ENCODE measurements around the gene SEMA5A.

Gene SEMA5A

GRCh38 chr5:9108162-9108561 lies 437.7 kb downstream of the SEMA5A start:
- DNase-seq (ENCODE audit: low read depth in 1 of 2, low spot score in 1 of 2), result no peak
- Histone ChIP-seq H3K4me3 (replicated peaks; ENCODE audit: insufficient read depth, low read length) (no peak overlapping the region), H3K27ac (replicated peaks) (no peak overlapping the region), H3K27me3 (ENCODE audit: insufficient read depth, poor library complexity, severe bottlenecking) (no peaks in the 10 kb centered on the region)
- TF ChIP-seq SPI1 (IDR thresholded peaks at IDR 0.05; ENCODE audit: borderline replicate concordance, low read depth) (no peak), CTCF (IDR thresholded peaks at IDR 0.05; ENCODE audit: insufficient read depth, low read length) (no peak), REST (IDR thresholded peaks at IDR 0.05; ENCODE audit: insufficient replicate concordance, low read depth) (no peak), POLR2AphosphoS5 (IDR thresholded peaks at IDR 0.05; ENCODE audit: low read depth) (no peak), GABPA (IDR thresholded peaks at IDR 0.05; ENCODE audit: low read depth) (no peak)

GRCh38 chr5:9105851-9106250 lies 440.0 kb downstream of the SEMA5A start:
- H3K4me3 ChIP-seq (replicated peaks; ENCODE audit: insufficient read depth, low read length), result no peak overlapping the region
- no peaks in the 10 kb centered on the region for H3K27me3 ChIP-seq (ENCODE audit: insufficient read depth, poor library complexity, severe bottlenecking)
- no peak overlapping the region for H3K27ac ChIP-seq (replicated peaks)
- TF ChIP-seq CTCF (IDR thresholded peaks at IDR 0.05; ENCODE audit: insufficient read depth, low read length) (no peak), POLR2AphosphoS5 (IDR thresholded peaks at IDR 0.05; ENCODE audit: low read depth) (no peak), GABPA (IDR thresholded peaks at IDR 0.05; ENCODE audit: low read depth) (no peak), REST (IDR thresholded peaks at IDR 0.05; ENCODE audit: insufficient replicate concordance, low read depth) (no peak), SPI1 (IDR thresholded peaks at IDR 0.05; ENCODE audit: borderline replicate concordance, low read depth) (no peak)
- no peak for DNase-seq (ENCODE audit: low read depth in 1 of 2, low spot score in 1 of 2)

GRCh38 chr5:9104571-9105339 lies 441.1 kb downstream of the SEMA5A start:
- no peak for TF ChIP-seq GABPA (IDR thresholded peaks at IDR 0.05; ENCODE audit: low read depth)
- TF ChIP-seq SPI1 (IDR thresholded peaks at IDR 0.05; ENCODE audit: borderline replicate concordance, low read depth), result no peak
- no peak overlapping the region for H3K4me3 ChIP-seq (replicated peaks; ENCODE audit: insufficient read depth, low read length)
- no peak overlapping the region for H3K27ac ChIP-seq (replicated peaks)
- no peaks in the 10 kb centered on the region for H3K27me3 ChIP-seq (ENCODE audit: insufficient read depth, poor library complexity, severe bottlenecking)
- DNase-seq (ENCODE audit: low read depth in 1 of 2, low spot score in 1 of 2), result no peak

GRCh38 chr5:9103290-9103689 lies 442.6 kb downstream of the SEMA5A start:
- Histone ChIP-seq H3K4me3 (replicated peaks; ENCODE audit: insufficient read depth, low read length) (no peak overlapping the region), H3K27ac (replicated peaks) (no peak overlapping the region), H3K27me3 (ENCODE audit: insufficient read depth, poor library complexity, severe bottlenecking) (no peaks in the 10 kb centered on the region)
- no peak for DNase-seq (ENCODE audit: low read depth in 1 of 2, low spot score in 1 of 2)
- TF ChIP-seq CTCF (IDR thresholded peaks at IDR 0.05; ENCODE audit: insufficient read depth, low read length), result no peak
- no peak for TF ChIP-seq SPI1 (IDR thresholded peaks at IDR 0.05; ENCODE audit: borderline replicate concordance, low read depth)
- TF ChIP-seq GABPA (IDR thresholded peaks at IDR 0.05; ENCODE audit: low read depth), result no peak
- no peak for TF ChIP-seq POLR2AphosphoS5 (IDR thresholded peaks at IDR 0.05; ENCODE audit: low read depth)
- no peak for TF ChIP-seq REST (IDR thresholded peaks at IDR 0.05; ENCODE audit: insufficient replicate concordance, low read depth)
